Measurements from ENCODE around the gene KRABD2.

KRABD2 gene

DNA sequence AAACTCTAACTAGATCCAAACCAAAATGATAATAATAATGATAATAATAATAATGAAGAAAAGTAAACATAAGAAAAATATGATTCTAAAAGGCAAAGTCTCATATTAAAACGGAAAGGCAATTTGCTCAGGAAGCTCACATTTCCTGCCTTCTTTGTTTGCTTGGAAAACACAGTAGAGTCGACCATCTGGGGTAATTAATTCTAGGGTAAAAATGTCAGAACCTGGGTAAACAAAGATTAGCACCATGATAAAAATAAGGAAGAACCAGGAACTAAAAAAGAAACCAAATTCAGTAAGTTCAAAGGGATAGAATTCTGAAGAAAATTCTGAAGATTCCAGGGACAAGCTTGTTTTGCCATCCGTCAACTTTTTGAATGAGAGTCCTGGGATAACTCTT, 16.2 kb downstream of the KRABD2 start:
- H3K36me3 ChIP-seq = no peaks in the 10 kb centered on the region
- no peak for DNase-seq
- H3K4me3 ChIP-seq = no peak overlapping the region
- no peak overlapping the region for H3K27ac ChIP-seq
- H3K4me1 ChIP-seq = no peaks in the 10 kb centered on the region
- no peak overlapping the region for H3K9ac ChIP-seq (ENCODE audit: low read depth in 2 of 2, low read length in 2 of 2)
- H3K9me3 ChIP-seq = no peaks in the 10 kb centered on the region
- H3K27me3 ChIP-seq = no peaks in the 10 kb centered on the region
- intact Hi-C loops (cut with DNase I) = no loop called here
- TF ChIP-seq, protein P1, sequence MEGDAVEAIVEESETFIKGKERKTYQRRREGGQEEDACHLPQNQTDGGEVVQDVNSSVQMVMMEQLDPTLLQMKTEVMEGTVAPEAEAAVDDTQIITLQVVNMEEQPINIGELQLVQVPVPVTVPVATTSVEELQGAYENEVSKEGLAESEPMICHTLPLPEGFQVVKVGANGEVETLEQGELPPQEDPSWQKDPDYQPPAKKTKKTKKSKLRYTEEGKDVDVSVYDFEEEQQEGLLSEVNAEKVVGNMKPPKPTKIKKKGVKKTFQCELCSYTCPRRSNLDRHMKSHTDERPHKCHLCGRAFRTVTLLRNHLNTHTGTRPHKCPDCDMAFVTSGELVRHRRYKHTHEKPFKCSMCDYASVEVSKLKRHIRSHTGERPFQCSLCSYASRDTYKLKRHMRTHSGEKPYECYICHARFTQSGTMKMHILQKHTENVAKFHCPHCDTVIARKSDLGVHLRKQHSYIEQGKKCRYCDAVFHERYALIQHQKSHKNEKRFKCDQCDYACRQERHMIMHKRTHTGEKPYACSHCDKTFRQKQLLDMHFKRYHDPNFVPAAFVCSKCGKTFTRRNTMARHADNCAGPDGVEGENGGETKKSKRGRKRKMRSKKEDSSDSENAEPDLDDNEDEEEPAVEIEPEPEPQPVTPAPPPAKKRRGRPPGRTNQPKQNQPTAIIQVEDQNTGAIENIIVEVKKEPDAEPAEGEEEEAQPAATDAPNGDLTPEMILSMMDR (IDR thresholded peaks at IDR 0.05) = no peak

DNA sequence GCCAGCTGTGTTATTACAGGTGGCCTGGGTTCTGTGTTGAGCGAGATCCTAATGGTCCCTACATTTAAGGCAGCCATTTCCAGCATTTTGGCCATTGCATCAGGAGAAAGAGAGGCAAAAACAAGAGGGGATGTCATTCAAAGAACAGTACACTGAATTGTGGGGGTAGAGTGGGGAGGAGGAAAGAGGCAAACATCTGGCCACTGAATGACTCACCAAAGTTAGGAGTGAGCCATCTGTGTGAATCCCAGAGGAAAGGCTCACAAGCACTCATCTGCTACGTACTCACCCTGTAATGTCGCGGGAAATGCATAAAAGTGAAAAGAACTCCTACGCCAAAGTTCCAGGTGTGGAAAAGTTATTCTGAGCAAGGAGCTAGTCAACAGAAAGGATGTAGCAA, 16.7 kb downstream of the KRABD2 start:
- H3K36me3 ChIP-seq = no peaks in the 10 kb centered on the region
- H3K4me1 ChIP-seq = no peaks in the 10 kb centered on the region
- TF ChIP-seq, protein P1 (IDR thresholded peaks at IDR 0.05) = no peak
- no peak overlapping the region for H3K27ac ChIP-seq
- H3K27me3 ChIP-seq = no peaks in the 10 kb centered on the region
- no peak for DNase-seq
- no peak overlapping the region for H3K9ac ChIP-seq (ENCODE audit: low read depth in 2 of 2, low read length in 2 of 2)
- no peaks in the 10 kb centered on the region for H3K9me3 ChIP-seq
- H3K4me3 ChIP-seq = no peak overlapping the region
- intact Hi-C loops (cut with DNase I) = no loop called here

DNA sequence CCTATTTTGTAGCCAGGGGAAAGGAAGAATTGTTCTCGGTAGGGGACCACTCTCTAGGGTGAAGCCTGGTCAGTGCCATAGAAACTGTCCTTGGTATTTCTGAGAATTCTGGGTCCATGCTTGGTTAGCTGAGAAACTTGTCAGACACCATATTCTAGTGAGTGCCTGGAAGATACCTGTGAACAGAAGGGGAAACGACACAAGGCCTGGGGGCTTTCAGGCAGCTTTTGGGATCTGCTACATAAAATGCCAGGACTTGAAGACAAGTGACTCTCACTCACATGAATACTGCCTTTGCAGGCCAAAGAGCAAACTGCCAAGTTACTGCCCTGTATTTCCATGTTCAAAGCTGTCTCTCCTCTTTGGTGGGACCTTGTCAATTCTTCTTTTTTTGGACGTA, 18.6 kb downstream of the KRABD2 start:
- Histone ChIP-seq H3K27me3 (no peaks in the 10 kb centered on the region), H3K27ac (no peak overlapping the region), H3K4me3 (no peak overlapping the region), H3K9ac (ENCODE audit: low read depth in 2 of 2, low read length in 2 of 2) (no peak overlapping the region), H3K4me1 (no peaks in the 10 kb centered on the region), H3K36me3 (no peaks in the 10 kb centered on the region), H3K9me3 (no peaks in the 10 kb centered on the region)
- no peak for DNase-seq
- TF ChIP-seq, protein P1 (IDR thresholded peaks at IDR 0.05) = no peak
- intact Hi-C loops (cut with DNase I) = no loop called here

DNA sequence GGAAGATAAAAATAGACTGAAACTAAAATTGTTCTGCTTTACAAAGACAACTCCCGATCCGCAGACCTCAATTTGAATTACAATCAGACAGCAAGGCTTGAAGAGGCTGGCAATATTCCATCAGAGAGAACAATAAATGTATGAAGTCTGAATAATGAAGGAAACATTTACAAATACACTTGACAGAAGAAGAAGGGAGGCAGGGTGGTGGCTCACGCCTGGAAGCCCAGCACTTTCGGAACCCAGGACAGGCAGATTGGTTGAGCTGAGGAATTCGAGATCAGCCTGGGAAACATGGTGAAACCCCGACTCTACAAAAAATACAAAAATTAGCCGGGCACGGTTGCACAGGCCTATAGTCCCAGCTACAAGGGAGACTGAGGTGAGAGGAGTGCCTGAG, 22.3 kb downstream of the KRABD2 start:
- Histone ChIP-seq H3K9ac (ENCODE audit: low read depth in 2 of 2, low read length in 2 of 2) (no peak overlapping the region), H3K36me3 (no peaks in the 10 kb centered on the region), H3K4me1 (no peaks in the 10 kb centered on the region), H3K27me3 (no peaks in the 10 kb centered on the region), H3K4me3 (no peak overlapping the region), H3K9me3 (no peaks in the 10 kb centered on the region), H3K27ac (no peak overlapping the region)
- TF ChIP-seq, protein P1 (IDR thresholded peaks at IDR 0.05) = no peak
- DNase-seq = no peak
- intact Hi-C loops (cut with DNase I) = no loop called here

DNA sequence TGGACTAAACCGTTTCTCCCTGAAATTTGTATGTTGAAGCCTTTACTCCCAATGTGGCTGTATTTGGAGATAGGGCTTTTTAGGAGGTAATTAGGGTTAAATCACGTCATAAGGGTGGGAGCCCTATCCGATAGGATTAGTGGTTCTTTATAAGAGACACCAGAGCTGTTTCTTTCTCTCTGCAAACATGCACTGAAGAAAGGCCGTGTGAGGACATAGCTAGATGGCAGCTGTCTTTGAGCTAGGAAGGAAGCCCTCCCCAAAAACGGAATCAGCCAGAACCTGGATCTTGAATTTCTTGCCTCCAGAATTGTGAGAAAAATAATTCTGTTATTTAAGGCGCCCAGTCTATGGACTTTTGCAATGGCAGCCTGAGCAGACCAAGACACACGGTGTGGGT, 22.8 kb downstream of the KRABD2 start:
- Histone ChIP-seq H3K27me3 (no peaks in the 10 kb centered on the region), H3K27ac (no peak overlapping the region)
- intact Hi-C loops (cut with DNase I) = no loop called here

More for the DNA sequence above, 22.8 kb downstream of the KRABD2 start:
- no peak for DNase-seq
- no peaks in the 10 kb centered on the region for H3K9me3 ChIP-seq
- H3K4me3 ChIP-seq = no peak overlapping the region
- TF ChIP-seq, protein P1 (IDR thresholded peaks at IDR 0.05) = no peak
- H3K9ac ChIP-seq (ENCODE audit: low read depth in 2 of 2, low read length in 2 of 2) = no peak overlapping the region
- H3K4me1 ChIP-seq = no peaks in the 10 kb centered on the region
- H3K36me3 ChIP-seq = no peaks in the 10 kb centered on the region
